Erythroblast (primary cell): ENCODE results near the gene PPARG.

Source experiments
- GATA1 ChIP-seq: IDR thresholded peaks from 2 replicates; pipeline ENCODE4 v1.6.1; 2011; ENCODE audit warnings: low read depth, mild to moderate bottlenecking, control low read depth, low read length, moderate library complexity
- POLR2A ChIP-seq: IDR thresholded peaks from 2 replicates; pipeline ENCODE4 v1.6.1; 2011; ENCODE audit warnings: mild to moderate bottlenecking, low read length

DNA sequence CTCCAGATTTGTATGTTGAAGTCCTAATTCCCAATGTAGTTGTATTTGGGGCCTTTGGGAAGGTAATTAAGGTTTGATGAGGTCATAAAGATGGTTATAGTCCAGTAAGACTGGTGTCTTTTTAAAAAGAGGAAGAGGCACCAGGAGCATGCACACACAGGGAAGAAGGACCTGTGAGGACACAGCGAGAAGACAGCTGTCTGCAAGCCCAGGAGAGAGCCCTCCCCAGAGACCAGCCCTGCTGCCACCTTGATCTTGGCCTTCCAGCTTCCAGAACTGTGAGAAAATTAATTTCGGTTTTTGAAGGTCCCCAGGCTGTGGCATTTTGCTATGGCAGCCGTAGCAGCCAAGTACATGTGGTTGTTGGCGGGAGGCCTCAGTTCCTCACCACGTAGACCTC lies 162.6 kb downstream of the PPARG start:
- TF ChIP-seq POLR2A = no peak
- TF ChIP-seq GATA1 = no peak
